Stimulated activated CD4-positive, alpha-beta T cell treated with anti-CD3 and anti-CD28 coated beads, Interleukin-4, amount 100 ng/mL, for 1 hour (primary cell): Measurements from ENCODE around the gene TTC34.
A peak's percentile ranks its signal among the peaks of the same experiment; 100 is the strongest.

Source experiments
- DNase-seq: peaks from one replicate; pipeline ENCODE4 v3.0.0-alpha.2; 2020

TTC34 gene

DNA sequence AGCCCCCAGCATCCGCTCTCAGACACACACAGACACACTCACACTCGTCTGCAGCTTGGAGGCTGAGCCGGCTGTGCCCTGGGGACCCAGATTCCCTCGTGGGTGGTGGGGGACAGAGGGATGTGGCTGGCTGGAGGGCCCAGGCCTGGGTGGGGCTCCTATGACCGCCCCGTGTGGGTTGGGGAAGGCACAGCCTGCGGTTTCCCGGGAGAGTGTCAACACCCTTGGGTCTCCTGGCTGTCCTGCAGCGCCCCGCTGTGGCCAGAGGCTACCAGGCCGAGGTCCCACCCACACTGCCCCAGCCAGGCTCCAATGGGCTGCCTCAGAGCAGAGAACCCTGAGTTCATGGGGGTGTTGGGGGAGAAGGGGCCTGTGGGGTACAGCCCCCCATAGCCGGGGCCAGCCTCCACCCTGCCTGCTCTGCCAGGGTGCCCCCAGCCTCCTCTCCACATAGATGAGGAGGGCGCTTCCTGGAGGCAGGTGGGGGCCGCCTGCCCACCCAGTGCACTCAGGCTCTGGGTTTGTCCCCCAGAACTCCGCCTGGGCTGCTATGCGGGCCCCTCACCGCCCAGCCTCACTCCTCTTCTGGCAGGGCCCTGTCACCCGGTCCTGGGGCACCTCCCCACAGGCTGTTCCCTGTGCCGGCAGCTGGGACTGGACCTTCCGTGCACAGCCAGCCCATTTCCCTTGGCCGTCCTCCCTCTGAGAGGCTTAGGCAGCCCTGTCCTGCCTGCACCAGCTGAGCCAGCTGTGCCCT, at the start of gene TTC34:
TTC34 (minus strand) TSS at position 159 of the 757 bp plus-strand sequence. CDS start 866 bp downstream, outside the sequence.
- peak; percentile 41 for DNase-seq

- no peak for DNase-seq
Observed at GRCh38 chr1:2850502-2850901, 49.0 kb upstream of the TTC34 start.

DNA sequence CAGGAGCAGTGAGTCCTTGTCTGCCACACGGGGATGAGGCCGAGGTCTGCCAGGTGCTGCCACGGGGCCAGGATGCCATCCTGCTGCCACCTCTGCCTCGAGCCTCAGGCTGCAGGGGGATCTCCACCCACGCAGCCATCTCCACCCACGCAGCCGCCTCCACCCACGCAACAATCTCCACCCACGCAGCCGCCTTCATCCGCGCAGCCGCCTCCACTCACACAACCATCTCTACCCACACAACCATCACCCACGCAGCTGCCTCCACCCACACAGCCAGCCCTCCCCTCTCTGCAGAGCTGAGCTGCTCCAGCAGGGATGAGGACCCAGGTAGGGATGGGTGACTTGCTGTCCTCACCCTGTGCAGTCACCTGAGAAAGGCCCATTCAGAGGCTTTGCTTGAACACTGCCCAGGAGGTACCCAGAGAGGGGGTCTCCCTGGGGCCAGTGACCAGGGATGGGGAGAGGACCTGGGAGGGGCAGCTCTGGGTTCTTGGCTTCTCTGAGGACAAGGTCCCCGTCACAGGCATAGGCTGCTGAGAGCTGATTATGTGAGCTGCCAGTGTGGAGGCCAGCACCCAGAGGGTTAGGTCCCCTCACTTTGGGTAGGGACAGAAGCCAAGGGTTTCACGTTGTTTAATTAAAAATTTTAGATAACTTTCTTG, 46.6 kb upstream of the TTC34 start:
- no peak for DNase-seq

DNA sequence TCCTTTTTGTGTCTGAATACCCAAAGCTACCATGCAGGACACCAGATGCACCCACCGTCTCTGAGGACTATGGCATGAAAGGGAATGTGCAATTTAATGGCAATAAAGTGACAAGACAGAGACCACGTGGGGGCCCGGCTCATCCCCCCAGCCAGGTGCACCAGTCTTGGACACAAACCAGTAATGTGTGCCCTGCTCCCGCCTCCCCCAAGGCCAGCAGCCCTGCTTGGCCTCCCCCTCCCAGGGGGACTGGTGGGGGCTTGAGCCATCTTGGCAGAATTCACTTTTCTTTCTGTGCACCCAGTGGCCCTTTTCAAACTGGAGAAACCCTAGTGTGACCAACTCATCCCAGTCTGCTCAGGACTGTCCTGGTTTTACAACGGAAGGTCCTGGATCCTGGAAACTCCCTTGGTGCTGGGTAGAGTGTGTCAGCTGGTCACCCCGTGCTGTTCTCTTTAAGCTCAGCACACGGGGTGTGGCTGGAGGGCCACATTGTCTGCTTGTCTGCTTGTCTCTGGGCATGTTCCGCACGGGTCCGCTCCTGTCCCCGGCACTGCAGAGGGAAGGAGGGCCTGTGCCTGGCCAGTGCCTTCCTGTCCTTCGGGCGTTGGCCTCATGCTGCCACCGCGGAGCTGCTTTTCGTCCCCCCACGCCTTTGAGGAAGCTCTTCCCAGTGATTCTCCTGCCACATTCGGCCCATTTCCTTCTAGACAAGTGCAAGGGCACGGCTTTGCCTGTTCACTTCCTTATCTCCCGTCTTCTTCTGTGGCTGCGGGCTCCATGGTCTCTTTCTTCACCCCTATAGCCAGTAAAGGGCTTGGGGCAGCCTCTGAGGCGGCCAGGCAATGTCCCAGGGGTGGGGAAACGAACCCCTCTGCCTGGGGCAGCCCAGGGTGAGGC, 45.8 kb upstream of the TTC34 start:
- no peak for DNase-seq

DNA sequence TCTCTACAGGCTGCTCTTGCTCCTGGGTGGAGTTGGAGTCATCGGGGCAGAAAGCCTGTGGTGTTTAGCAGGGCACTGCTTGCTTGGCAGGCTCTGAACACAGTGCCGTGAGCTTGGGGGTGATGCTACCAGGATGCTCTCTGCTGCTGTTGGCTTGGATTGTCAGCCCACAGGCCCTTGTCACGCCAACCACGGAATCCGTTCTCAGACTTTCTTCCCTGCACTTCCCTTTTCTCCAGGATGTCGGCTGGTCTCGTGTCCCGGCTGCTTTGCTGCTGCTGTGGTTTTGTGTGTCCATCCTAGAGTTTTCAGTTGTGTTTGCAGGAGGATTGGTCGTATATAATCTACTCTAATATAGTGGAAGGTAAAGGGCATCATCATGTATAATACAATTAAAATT, 44.4 kb upstream of the TTC34 start:
- DNase-seq = no peak

- peak; percentile 55 for DNase-seq
Observed at GRCh38 chr1:2840036-2840809, 38.7 kb upstream of the TTC34 start.

DNA sequence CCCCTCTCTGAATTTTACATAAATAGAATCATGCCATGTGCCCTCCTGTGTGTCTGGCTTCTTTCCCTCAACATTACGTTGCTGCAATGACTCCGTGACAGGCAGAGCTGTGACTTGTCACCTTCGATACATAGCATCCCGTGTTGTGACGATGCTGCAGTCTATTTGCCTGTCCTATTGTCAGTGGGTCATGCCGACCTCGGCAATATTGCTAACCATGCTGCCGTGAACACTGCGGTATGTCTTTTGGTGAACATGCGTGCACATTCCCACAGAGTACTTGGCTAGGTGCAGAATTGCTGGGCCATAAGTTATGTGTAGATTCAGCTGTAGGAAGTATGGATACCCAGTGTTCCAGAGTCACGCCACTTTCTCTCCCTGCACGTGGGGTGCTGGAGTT, 36.3 kb upstream of the TTC34 start:
- DNase-seq = no peak

DNA sequence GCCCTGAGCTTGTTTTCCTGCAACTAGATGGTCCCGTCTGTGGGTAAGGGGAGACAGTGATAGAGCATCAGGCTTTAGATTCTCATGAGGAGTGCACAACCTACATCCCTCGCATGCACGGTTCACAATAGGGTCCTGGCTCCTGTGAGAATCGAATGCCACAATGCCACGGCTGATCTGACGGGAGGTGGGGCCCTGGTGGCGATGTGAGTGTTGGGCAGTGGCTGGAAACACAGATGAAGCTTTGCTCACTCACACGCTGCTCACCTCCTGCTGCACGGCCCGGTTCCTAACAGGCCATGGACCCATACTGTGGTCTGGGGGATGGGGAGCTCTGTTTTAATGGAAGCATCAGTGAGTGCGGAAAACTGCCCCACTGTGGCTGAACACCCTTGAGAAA, 35.8 kb upstream of the TTC34 start:
- DNase-seq = no peak

DNA sequence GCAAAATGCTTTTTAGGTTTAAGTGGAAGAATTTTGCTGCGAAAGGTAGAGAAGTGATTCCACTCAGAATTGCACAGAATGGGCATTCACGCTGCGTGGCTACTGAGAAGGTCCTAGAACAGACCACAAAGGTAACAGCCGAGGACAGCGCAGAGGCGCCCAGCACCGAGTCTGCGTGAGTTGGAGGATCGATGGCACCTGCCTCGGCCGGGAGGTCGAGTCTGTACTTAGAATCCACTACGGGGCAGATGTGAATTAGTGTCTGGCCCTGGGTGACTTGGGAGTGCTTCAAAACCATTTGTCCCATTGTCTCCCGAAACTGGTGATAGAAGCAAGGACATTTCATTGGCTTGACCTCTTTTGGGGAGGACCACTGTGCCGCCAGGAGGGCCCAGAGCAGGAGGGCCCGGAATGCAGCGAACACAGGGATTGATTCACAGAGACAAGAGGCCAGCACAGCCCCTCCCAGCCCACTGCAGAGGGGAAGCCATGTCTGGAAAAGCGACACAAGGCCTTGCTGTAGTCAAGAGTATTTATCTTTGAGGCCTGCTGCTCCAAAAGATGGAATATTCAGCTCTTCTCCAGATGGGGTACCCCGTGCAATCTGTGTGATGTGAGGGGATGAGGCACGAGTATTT, 35.0 kb upstream of the TTC34 start:
- no peak for DNase-seq

DNA sequence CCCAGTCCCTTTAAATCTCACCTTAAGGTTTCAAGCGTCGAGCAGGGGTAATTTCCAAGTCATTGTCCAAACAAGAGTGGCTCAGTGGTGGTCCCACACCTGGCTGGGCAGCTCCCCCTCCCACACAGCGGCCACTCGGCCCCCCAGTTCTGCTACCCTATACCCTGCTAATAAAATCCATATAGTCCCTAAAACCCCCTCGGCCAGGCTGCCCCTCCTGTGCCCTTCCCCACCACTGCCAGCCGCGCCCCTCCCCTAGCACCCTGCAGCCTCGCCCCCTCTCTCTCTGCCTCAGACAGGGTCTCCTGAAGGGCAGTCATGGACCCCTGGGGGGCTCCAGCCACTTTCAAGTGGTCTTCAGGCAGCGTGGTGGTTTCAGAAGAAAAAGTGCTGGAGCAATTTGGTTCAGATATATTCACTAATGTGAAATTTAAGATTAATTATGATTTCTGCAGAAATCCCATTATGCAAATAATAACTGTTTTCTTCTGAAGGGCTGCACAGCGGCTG, 34.2 kb upstream of the TTC34 start:
- no peak for DNase-seq

- DNase-seq = no peak
Observed at GRCh38 chr1:2834741-2835564, 33.5 kb upstream of the TTC34 start.

- no peak for DNase-seq
Observed at GRCh38 chr1:2834146-2834475, 32.6 kb upstream of the TTC34 start.

- no peak for DNase-seq
Observed at GRCh38 chr1:2833454-2834145, 32.1 kb upstream of the TTC34 start.

- DNase-seq = no peak
Observed at GRCh38 chr1:2832506-2833453, 31.3 kb upstream of the TTC34 start.

GRCh38 chr1:2831596-2832212, 30.2 kb upstream of the TTC34 start:
- no peak for DNase-seq

- DNase-seq = no peak
Observed at GRCh38 chr1:2830761-2831425, 29.4 kb upstream of the TTC34 start.

GRCh38 chr1:2829846-2830615, 28.5 kb upstream of the TTC34 start:
- no peak for DNase-seq
